Chondrocyte (in vitro differentiated cells): ENCODE data around the gene SLC12A3. TPM values are rescaled to one million over a fixed set of nuclear protein-coding genes. Genes with fewer than 3 reads are reported as not detected.

Experiments
- DNase-seq: peaks from one replicate; pipeline ENCODE4 v3.0.0; 2021; ENCODE audit warnings: mixed read lengths, low spot score
- H3K27ac Mint-ChIP-seq: one replicate; pipeline ENCODE4 v1.8.0; 2021; ENCODE audit warnings: mild to moderate bottlenecking, moderate library complexity, mixed read lengths; ENCODE audit not compliant: unreplicated experiment
- H3K27me3 Mint-ChIP-seq: 2 replicates; pipeline ENCODE4 v1.8.0; 2021; ENCODE audit warnings: low read depth, mixed read lengths
- H3K36me3 Mint-ChIP-seq: 2 replicates; pipeline ENCODE4 v1.8.0; 2021; ENCODE audit warnings: low read depth, mixed read lengths
- H3K4me1 Mint-ChIP-seq: 2 replicates; pipeline ENCODE4 v1.8.0; 2021; ENCODE audit warnings: low read depth, mild to moderate bottlenecking, mixed read lengths
- H3K4me3 Mint-ChIP-seq: one replicate; pipeline ENCODE4 v1.8.0; 2021; ENCODE audit warnings: mild to moderate bottlenecking, moderate library complexity, mixed read lengths; ENCODE audit not compliant: unreplicated experiment
- H3K9me3 Mint-ChIP-seq: 2 replicates; pipeline ENCODE4 v1.8.0; 2021; ENCODE audit warnings: low read depth, mixed read lengths
- total RNA-seq: library from RNA; stranded (reverse); gene quantifications from 3 replicates; pipeline ENCODE4 v1.2.1, GENCODE V29; 2021
- TF ChIP-seq, protein P1 (sequence below): fragments of 200-600 bp; sonication (generic); IDR thresholded peaks from 2 replicates; pipeline ENCODE4 v1.5.0; 2021; ENCODE audit warnings: antibody characterized with exemption, mild to moderate bottlenecking, moderate library complexity

SLC12A3 gene
- total RNA-seq, 1 donor from 2014 or later = not detected

DNA sequence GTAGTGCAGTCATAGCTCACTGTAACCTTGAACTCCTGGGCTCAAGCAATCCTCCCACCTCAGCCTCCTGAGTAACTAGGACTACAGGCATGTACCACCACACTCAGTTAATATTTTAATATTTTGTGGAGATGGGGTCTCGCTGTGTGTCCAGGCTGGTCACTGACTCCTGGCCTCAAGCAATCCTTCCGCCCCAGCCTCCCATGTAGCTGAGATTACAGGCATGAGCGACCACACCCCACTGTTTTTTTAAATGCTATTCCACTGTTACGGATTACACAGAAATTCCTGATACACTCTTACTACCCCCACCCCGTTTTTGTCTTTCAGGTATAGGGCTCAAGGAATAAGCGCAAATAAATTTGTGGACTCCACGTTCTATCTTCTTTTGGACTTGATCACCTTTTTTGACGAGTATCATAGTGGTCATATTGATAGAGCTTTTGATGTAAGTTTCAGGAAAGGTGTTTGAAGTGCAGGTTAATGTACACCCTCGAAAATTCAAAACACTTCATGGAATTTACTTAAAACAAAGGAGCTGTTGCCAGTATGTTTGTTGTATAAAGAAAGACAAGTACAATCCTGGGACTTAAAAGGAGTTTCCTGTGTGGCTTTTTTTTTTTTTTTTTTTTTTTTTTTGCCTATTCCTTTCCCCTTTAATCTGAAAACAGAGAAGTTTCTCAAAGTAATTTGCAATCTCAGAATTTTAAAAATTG lies 26.2 kb upstream of the SLC12A3 start:
- Mint-ChIP-seq H3K36me3 (peaks cover 35% of the 10 kb centered on the region), H3K9me3 (no peaks in the 10 kb centered on the region), H3K27me3 (no peaks in the 10 kb centered on the region), H3K4me3 (no peak overlapping the region), H3K27ac (no peak overlapping the region), H3K4me1 (peaks cover 39% of the 10 kb centered on the region)
- TF ChIP-seq, protein P1, sequence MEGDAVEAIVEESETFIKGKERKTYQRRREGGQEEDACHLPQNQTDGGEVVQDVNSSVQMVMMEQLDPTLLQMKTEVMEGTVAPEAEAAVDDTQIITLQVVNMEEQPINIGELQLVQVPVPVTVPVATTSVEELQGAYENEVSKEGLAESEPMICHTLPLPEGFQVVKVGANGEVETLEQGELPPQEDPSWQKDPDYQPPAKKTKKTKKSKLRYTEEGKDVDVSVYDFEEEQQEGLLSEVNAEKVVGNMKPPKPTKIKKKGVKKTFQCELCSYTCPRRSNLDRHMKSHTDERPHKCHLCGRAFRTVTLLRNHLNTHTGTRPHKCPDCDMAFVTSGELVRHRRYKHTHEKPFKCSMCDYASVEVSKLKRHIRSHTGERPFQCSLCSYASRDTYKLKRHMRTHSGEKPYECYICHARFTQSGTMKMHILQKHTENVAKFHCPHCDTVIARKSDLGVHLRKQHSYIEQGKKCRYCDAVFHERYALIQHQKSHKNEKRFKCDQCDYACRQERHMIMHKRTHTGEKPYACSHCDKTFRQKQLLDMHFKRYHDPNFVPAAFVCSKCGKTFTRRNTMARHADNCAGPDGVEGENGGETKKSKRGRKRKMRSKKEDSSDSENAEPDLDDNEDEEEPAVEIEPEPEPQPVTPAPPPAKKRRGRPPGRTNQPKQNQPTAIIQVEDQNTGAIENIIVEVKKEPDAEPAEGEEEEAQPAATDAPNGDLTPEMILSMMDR = no peak
- DNase-seq = no peak

DNA sequence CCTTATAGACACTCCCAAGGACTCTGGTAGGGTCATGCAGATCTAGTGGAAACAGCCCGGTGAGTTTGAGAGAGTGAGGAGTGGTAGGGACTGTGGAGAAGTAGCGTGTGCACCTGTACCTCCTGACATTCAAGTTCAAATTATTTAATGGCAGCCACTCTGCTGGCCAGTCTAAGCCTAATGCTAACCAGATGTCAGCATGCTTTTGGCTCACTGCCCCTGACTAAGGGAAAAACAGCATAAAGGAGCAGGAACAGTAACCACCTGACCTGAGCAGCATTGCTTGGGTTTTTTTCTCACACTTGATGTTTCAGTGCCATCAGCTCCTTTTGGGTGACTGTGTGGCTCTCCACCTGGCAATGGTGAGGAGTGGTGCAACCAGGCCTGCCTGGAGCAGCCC lies 23.8 kb upstream of the SLC12A3 start:
- H3K27me3 Mint-ChIP-seq = no peaks in the 10 kb centered on the region
- H3K4me3 Mint-ChIP-seq = no peak overlapping the region
- peaks cover 34% of the 10 kb centered on the region for H3K36me3 Mint-ChIP-seq
- H3K27ac Mint-ChIP-seq = no peak overlapping the region
- TF ChIP-seq, protein P1 = no peak
- peaks cover 26% of the 10 kb centered on the region for H3K4me1 Mint-ChIP-seq
- H3K9me3 Mint-ChIP-seq = no peaks in the 10 kb centered on the region
- no peak for DNase-seq

DNA sequence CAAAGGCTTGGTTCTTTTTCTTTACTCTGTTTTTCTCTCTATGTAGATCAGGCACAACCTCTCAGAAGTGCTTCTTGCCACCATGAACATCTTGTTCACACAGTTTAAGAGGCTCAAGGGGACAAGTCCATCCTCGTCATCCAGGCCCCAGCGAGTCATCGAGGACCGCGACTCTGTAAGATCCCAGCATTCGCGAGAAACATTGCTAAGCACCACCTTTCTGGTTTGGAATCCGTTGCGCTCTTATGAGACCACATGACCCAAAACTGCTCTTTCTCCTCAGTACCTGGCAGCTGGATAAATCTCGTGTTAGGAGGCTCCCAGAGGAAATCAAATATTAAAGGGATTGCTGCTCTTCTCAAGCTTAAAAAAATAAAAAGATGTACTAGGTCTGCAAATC lies 23.3 kb upstream of the SLC12A3 start:
- Mint-ChIP-seq H3K4me3 (no peak overlapping the region), H3K27me3 (no peaks in the 10 kb centered on the region), H3K36me3 (peaks cover 34% of the 10 kb centered on the region), H3K27ac (no peak overlapping the region), H3K9me3 (no peaks in the 10 kb centered on the region), H3K4me1 (peaks cover 22% of the 10 kb centered on the region)
- TF ChIP-seq, protein P1 = no peak
- no peak for DNase-seq

DNA sequence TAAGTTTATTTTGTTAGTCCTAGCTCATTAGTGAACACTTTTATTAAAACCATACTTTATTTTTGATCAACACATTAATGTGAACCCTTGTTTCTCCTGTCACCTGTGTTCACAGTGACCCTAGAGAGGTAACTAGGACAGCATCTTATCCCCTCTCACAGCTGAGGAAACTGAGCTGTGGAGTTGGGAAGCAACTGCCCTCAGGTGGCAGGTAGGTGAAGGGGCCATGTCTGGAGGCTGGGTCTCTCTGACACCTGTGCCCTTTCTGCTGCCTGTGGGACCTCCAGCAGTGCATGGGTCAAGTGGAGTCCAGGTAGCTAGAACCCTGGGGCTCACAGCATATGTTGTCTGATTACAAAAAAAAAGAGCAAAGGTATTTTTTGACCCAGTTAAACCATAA lies 22.9 kb upstream of the SLC12A3 start:
- no peaks in the 10 kb centered on the region for H3K9me3 Mint-ChIP-seq
- TF ChIP-seq, protein P1 = no peak
- no peaks in the 10 kb centered on the region for H3K27me3 Mint-ChIP-seq
- peaks cover 22% of the 10 kb centered on the region for H3K4me1 Mint-ChIP-seq
- H3K4me3 Mint-ChIP-seq = no peak overlapping the region
- peaks cover 34% of the 10 kb centered on the region for H3K36me3 Mint-ChIP-seq
- H3K27ac Mint-ChIP-seq = no peak overlapping the region
- no peak for DNase-seq

DNA sequence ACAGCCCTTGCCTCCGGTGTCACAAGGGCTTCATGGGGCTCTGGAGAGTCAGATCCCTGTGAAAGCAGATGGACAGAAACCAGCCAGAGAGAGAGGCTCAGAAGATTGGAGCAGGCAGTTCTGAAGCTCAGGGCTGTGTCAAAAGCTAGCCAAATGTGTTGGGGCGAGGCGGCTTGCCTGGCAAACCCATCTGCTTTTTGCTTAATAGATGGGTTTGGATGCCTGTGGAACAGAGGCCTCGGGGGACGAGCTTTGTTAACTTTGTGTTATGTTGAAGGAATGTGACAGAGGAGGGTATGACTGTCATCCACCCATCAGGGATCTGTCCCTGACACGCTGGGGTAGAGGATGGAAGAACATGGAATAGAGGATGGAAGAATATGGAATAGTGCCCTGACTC lies 21.0 kb upstream of the SLC12A3 start:
- H3K4me3 Mint-ChIP-seq = no peak overlapping the region

More for the DNA sequence above, 21.0 kb upstream of the SLC12A3 start:
- H3K4me1 Mint-ChIP-seq = peaks cover 40% of the 10 kb centered on the region
- H3K27me3 Mint-ChIP-seq = no peaks in the 10 kb centered on the region
- H3K36me3 Mint-ChIP-seq = peaks cover 28% of the 10 kb centered on the region
- no peaks in the 10 kb centered on the region for H3K9me3 Mint-ChIP-seq
- TF ChIP-seq, protein P1 = no peak
- DNase-seq = no peak
- H3K27ac Mint-ChIP-seq = no peak overlapping the region
